ENCODE results near the gene SPON1.
"Not testable (repeated sequence)": the region's sequence is repeated elsewhere in the genome, so short reads cannot be mapped to it uniquely, and the experiment has no call there.

Gene SPON1

DNA sequence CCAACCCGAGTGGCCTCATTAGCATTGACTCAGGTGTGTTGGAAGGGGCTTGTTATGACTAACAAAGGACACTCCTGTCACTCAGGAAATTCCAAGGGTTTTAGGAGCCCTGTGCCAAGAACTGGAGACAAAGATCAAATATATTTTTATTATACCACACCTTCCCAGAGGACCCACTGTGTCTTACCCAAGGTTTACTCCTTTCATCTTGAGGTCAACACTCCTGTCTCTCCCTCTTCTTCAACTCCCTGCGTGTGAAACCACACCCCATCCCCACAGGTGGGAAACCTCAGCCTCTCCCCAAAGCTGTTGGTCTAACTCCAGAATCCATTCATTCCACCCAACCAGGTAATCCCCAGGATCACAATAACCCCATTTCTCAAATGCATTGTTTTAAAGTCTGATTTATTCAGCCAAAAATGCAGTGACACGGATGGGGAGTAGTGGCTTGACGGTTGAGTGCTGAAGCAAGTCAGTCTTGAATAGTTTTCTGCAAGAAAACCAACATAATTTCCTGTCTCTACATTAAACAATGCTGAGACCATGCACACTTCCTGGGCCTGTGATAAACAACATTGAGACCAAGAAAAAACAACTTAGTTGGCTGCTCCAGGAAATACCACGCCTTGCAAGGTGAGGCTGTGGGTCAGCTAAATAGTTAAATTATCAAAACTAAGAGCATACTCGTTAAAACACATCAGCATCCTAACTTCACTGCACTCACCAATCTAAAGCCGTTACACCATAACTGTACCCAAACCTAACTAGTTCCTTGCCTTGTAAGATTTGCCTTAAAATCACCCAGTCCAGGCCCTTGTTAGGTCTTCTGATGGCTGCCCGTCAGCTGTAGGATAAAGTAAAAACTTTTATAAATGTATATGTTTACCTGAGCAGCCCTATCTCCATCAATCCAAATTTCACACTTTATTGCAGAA lies 38.5 kb upstream of the SPON1 start:
- Histone ChIP-seq H4K20me1 (ENCODE audit: low read depth, low read length) (no peaks in the 10 kb centered on the region), H3F3A (ENCODE audit: insufficient read depth) (no peaks in the 10 kb centered on the region), H3K27ac (ENCODE audit: low read depth, low read length) (no peak overlapping the region), H3K4me2 (ENCODE audit: low read depth, low read length, poor library complexity, severe bottlenecking) (no peak overlapping the region), H3K9me2 (replicated peaks; ENCODE audit: insufficient read depth, low read length) (no peaks in the 10 kb centered on the region), H3K79me2 (ENCODE audit: insufficient read depth, low read length) (no peaks in the 10 kb centered on the region), H3K36me3 (ENCODE audit: low read length) (no peaks in the 10 kb centered on the region), H3K27me3 (ENCODE audit: low read length) (no peaks in the 10 kb centered on the region), H2AFZ (ENCODE audit: low read depth, low read length, severe bottlenecking) (no peak overlapping the region), H3K4me3 (ENCODE audit: insufficient read depth, low read length, poor library complexity, severe bottlenecking) (no peak overlapping the region), H3K9me3 (ENCODE audit: insufficient read depth, low read length) (no peaks in the 10 kb centered on the region), H3K9ac (ENCODE audit: low read length) (no peak overlapping the region)
- TF ChIP-seq, protein P1, sequence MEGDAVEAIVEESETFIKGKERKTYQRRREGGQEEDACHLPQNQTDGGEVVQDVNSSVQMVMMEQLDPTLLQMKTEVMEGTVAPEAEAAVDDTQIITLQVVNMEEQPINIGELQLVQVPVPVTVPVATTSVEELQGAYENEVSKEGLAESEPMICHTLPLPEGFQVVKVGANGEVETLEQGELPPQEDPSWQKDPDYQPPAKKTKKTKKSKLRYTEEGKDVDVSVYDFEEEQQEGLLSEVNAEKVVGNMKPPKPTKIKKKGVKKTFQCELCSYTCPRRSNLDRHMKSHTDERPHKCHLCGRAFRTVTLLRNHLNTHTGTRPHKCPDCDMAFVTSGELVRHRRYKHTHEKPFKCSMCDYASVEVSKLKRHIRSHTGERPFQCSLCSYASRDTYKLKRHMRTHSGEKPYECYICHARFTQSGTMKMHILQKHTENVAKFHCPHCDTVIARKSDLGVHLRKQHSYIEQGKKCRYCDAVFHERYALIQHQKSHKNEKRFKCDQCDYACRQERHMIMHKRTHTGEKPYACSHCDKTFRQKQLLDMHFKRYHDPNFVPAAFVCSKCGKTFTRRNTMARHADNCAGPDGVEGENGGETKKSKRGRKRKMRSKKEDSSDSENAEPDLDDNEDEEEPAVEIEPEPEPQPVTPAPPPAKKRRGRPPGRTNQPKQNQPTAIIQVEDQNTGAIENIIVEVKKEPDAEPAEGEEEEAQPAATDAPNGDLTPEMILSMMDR (IDR thresholded peaks at IDR 0.05; ENCODE audit: insufficient read depth, low read length, poor library complexity, severe bottlenecking) = no peak
- no peak for TF ChIP-seq EZH2phosphoT487 (conservative IDR thresholded peaks at IDR 0.05; ENCODE audit: low read length)

DNA sequence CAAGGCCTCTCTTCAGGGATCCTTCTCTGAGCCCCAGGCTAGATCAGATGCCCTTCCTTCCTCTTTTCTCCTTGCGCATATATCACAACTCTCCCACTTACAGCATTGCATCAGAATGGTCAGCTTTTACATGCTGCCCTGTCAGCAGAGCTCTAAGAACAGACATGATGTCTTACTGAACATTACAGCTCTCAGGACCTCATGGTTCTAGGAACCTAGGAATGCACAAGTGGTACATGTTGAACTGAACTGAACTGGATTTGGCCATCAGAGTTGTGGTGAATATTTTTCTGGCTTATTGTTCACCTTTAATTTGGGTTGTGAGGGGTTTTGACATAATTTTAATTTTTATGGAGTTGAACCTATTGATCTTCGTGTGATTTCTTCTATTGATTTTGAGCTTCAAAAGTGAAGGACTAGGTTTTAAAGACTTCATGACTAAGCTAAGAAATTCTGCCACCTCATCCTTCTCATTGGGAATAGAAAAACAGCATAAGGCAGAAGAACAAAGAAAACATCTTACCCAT lies 37.7 kb upstream of the SPON1 start:
- no peaks in the 10 kb centered on the region for H3K36me3 ChIP-seq (ENCODE audit: low read length)
- H3K4me3 ChIP-seq (ENCODE audit: insufficient read depth, low read length, poor library complexity, severe bottlenecking) = no peak overlapping the region
- no peak overlapping the region for H3K27ac ChIP-seq (ENCODE audit: low read depth, low read length)
- no peak overlapping the region for H2AFZ ChIP-seq (ENCODE audit: low read depth, low read length, severe bottlenecking)
- no peaks in the 10 kb centered on the region for H3F3A ChIP-seq (ENCODE audit: insufficient read depth)
- H3K9ac ChIP-seq (ENCODE audit: low read length) = no peak overlapping the region
- no peaks in the 10 kb centered on the region for H3K9me2 ChIP-seq (replicated peaks; ENCODE audit: insufficient read depth, low read length)
- H3K79me2 ChIP-seq (ENCODE audit: insufficient read depth, low read length) = no peaks in the 10 kb centered on the region
- H3K4me2 ChIP-seq (ENCODE audit: low read depth, low read length, poor library complexity, severe bottlenecking) = no peak overlapping the region
- H4K20me1 ChIP-seq (ENCODE audit: low read depth, low read length) = no peaks in the 10 kb centered on the region
- no peaks in the 10 kb centered on the region for H3K9me3 ChIP-seq (ENCODE audit: insufficient read depth, low read length)
- no peaks in the 10 kb centered on the region for H3K27me3 ChIP-seq (ENCODE audit: low read length)
- TF ChIP-seq, protein P1 (IDR thresholded peaks at IDR 0.05; ENCODE audit: insufficient read depth, low read length, poor library complexity, severe bottlenecking) = no peak
- no peak for TF ChIP-seq EZH2phosphoT487 (conservative IDR thresholded peaks at IDR 0.05; ENCODE audit: low read length)

DNA sequence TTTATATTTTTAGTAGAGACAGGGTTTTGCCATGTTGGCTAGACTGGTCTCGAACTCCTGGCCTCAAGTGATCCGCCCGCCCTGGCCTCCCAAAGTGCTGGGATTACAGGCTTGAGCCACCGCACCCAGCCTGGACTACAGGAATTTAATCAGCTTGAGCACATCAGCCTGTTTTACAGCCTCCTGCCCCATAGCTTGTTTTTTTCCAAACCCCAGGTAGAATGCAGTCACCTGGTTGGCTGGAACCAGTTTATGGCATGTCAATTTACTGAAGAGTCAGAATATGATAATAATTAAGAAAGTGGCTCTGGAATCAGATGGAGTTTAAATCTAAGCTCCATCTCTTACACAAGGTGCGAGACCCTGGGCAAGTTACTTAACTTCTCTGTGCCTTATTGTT lies 36.2 kb upstream of the SPON1 start:
- not testable (repeated sequence) for H3K36me3 ChIP-seq (ENCODE audit: low read length); H3K27me3 ChIP-seq (ENCODE audit: low read length); H3K4me2 ChIP-seq (ENCODE audit: low read depth, low read length, poor library complexity, severe bottlenecking); H3K9ac ChIP-seq (ENCODE audit: low read length); H3K9me3 ChIP-seq (ENCODE audit: insufficient read depth, low read length); H3K9me2 ChIP-seq (replicated peaks; ENCODE audit: insufficient read depth, low read length); H3K79me2 ChIP-seq (ENCODE audit: insufficient read depth, low read length); H2AFZ ChIP-seq (ENCODE audit: low read depth, low read length, severe bottlenecking); H3K27ac ChIP-seq (ENCODE audit: low read depth, low read length); H3F3A ChIP-seq (ENCODE audit: insufficient read depth); H4K20me1 ChIP-seq (ENCODE audit: low read depth, low read length); H3K4me3 ChIP-seq (ENCODE audit: insufficient read depth, low read length, poor library complexity, severe bottlenecking)

- H3K27me3 ChIP-seq (ENCODE audit: low read length) = no peaks in the 10 kb centered on the region
- no peaks in the 10 kb centered on the region for H3K36me3 ChIP-seq (ENCODE audit: low read length)
- H3K79me2 ChIP-seq (ENCODE audit: insufficient read depth, low read length) = no peaks in the 10 kb centered on the region
- TF ChIP-seq EZH2phosphoT487 (conservative IDR thresholded peaks at IDR 0.05; ENCODE audit: low read length) = no peak
- TF ChIP-seq, protein P1 (IDR thresholded peaks at IDR 0.05; ENCODE audit: insufficient read depth, low read length, poor library complexity, severe bottlenecking) = no peak
- no peaks in the 10 kb centered on the region for H4K20me1 ChIP-seq (ENCODE audit: low read depth, low read length)
- no peak overlapping the region for H3K27ac ChIP-seq (ENCODE audit: low read depth, low read length)
- no peak overlapping the region for H3K9ac ChIP-seq (ENCODE audit: low read length)
- H2AFZ ChIP-seq (ENCODE audit: low read depth, low read length, severe bottlenecking) = no peak overlapping the region
- no peaks in the 10 kb centered on the region for H3F3A ChIP-seq (ENCODE audit: insufficient read depth)
- no peaks in the 10 kb centered on the region for H3K9me3 ChIP-seq (ENCODE audit: insufficient read depth, low read length)
- H3K9me2 ChIP-seq (replicated peaks; ENCODE audit: insufficient read depth, low read length) = no peaks in the 10 kb centered on the region
- no peak overlapping the region for H3K4me2 ChIP-seq (ENCODE audit: low read depth, low read length, poor library complexity, severe bottlenecking)
- no peak overlapping the region for H3K4me3 ChIP-seq (ENCODE audit: insufficient read depth, low read length, poor library complexity, severe bottlenecking)
Observed at GRCh38 chr11:13926981-13927380, 35.5 kb upstream of the SPON1 start.
